Stimulated activated CD4-positive, alpha-beta T cell treated with anti-CD3 and anti-CD28 coated beads, TNF-alpha, amount 100 ng/mL, for 48 hours (primary cell): ENCODE results near the gene IL24.

Source experiments
- DNase-seq, 3 donors: peaks; one replicate each; pipeline ENCODE4 v3.0.0-alpha.2; 2020; ENCODE audit warnings: low read depth in 3 of 3

Gene IL24

GRCh38 chr1:206953126-206953525 is 55.9 kb downstream of the IL24 start:
- no peak for DNase-seq

- no peak for DNase-seq
Observed at GRCh38 chr1:206953626-206954025, 56.4 kb downstream of the IL24 start.
